K562 (cell line): ENCODE results near the gene CFAP410. TPM values are rescaled to one million over a fixed set of nuclear protein-coding genes. Genes with fewer than 3 reads are reported as not detected.

Source experiments
- ATAC-seq: fragments of 200-7000 bp; cut with Tn5 transposase; 3 replicates; pipeline ENCODE4 v1.9.1; 2020; ENCODE audit warnings: moderate library complexity
- BruUV-seq: library from RNA; stranded (reverse); fragments of 400-500 nt; replicated peaks from 2 replicates; lab custom pipeline; 2021; lab: Mats Ljungman, UMichigan
- CTCF ChIA-PET: fragments of 300-600 bp; formaldehyde crosslinking; extraction: SDS; loops from one replicate; lab custom pipeline; 2021; ENCODE audit warnings: low intra/inter-chr PET ratio; lab: Yijun Ruan, JAX
- POLR2A ChIA-PET: fragments of 300-600, 350-650 bp; sonication (Branson Sonifier 250); formaldehyde crosslinking; extraction: SDS; loops from one replicate; lab custom pipeline; 2021; ENCODE audit warnings: antibody characterized with exemption, inconsistent platforms; lab: Yijun Ruan, JAX
- DNase-seq, 4 experiments: peaks; one replicate each; pipeline versions ENCODE4 v3.0.0 to v3.0.0-alpha.2; 2011 to 2018; ENCODE audit warnings: low spot score in 3 of 4, mixed read lengths in 3 of 4; ENCODE audit errors: extremely low read depth in 1 of 4
- FAIRE-seq: peaks from 2 replicates; lab custom pipeline; 2011; peaks lifted over from hg19 to GRCh38; lab: Jason Lieb, UNC
- H2AFZ ChIP-seq: 2 replicates; pipeline ENCODE4 v1.6.0; 2011; ENCODE audit warnings: low read depth, low read length, control low read depth, inconsistent platforms
- H3K27ac ChIP-seq: fragments of 200-600 bp; 3 replicates; pipeline ENCODE4 v1.8.0; 2011; ENCODE audit warnings: low read depth, mild to moderate bottlenecking, control low read depth, inconsistent platforms, low read length, moderate library complexity, mixed read lengths; ENCODE audit errors: extremely low read depth
- H3K27me3 ChIP-seq, 2 experiments: fragments of 300-600 bp in 1 of 2; 2 replicates in 1 of 2; 3 replicates in 1 of 2; pipeline versions ENCODE4 v1.6.0 to v1.8.0; 2011; ENCODE audit warnings: inconsistent platforms in 2 of 2, low read length in 2 of 2, mild to moderate bottlenecking in 1 of 2, mixed read lengths in 1 of 2, moderate library complexity in 1 of 2; ENCODE audit not compliant: control insufficient read depth in 2 of 2, insufficient read depth in 2 of 2
- H3K36me3 ChIP-seq: fragments of 300-600 bp; 3 replicates; pipeline ENCODE4 v1.8.0; 2011; ENCODE audit warnings: mild to moderate bottlenecking, low read length, inconsistent platforms; ENCODE audit not compliant: control insufficient read depth, insufficient read depth
- H3K4me1 ChIP-seq, 2 experiments: fragments of 200-600 bp in 1 of 2; replicated peaks in 1 of 2; 2 replicates in 1 of 2; 3 replicates in 1 of 2; pipeline versions ENCODE4 v1.5.1 to v1.8.0; 2011; ENCODE audit warnings: inconsistent platforms in 2 of 2, low read length in 2 of 2, mild to moderate bottlenecking in 1 of 2, mixed read lengths in 1 of 2, moderate library complexity in 1 of 2; ENCODE audit not compliant: control insufficient read depth in 2 of 2, insufficient read depth in 2 of 2
- H3K4me2 ChIP-seq: 2 replicates; pipeline ENCODE4 v1.6.1; 2011; ENCODE audit warnings: low read length, control low read depth, inconsistent platforms, mixed read lengths; ENCODE audit not compliant: insufficient read depth
- H3K4me3 ChIP-seq: fragments of 200-600 bp; sonication (generic), shearing (Covaris generic); 2 replicates; pipeline ENCODE4 v1.5.1; 2016; ENCODE audit warnings: control low read depth, inconsistent platforms
- H3K79me2 ChIP-seq: fragments of 200-600 bp; 3 replicates; pipeline ENCODE4 v1.8.0; 2011; ENCODE audit warnings: low read length, inconsistent platforms; ENCODE audit not compliant: control insufficient read depth, insufficient read depth
- H3K9ac ChIP-seq, 2 experiments: 2 replicates each; pipeline versions ENCODE4 v1.6.0 to v1.6.1; 2011; ENCODE audit warnings: low read depth in 2 of 2, low read length in 2 of 2, control low read depth in 1 of 2, inconsistent platforms in 1 of 2, mild to moderate bottlenecking in 1 of 2, mixed read lengths in 1 of 2; ENCODE audit not compliant: insufficient read depth in 1 of 2
- H3K9me1 ChIP-seq: one replicate; pipeline ENCODE4 v1.6.0; 2011; ENCODE audit warnings: inconsistent platforms, mild to moderate bottlenecking, low read length, moderate library complexity; ENCODE audit not compliant: control insufficient read depth, insufficient read depth
- H3K9me3 ChIP-seq: replicated peaks from 2 replicates; pipeline ENCODE4 v1.5.1; 2011; ENCODE audit warnings: low read depth, low read length, inconsistent platforms; ENCODE audit not compliant: control insufficient read depth, insufficient read depth
- H4K20me1 ChIP-seq: replicated peaks from 2 replicates; pipeline ENCODE4 v1.6.1; 2011; ENCODE audit warnings: low read length, inconsistent platforms, mixed read lengths; ENCODE audit not compliant: control insufficient read depth, insufficient read depth
- CBX3 ChIP-seq, 2 experiments: IDR thresholded peaks; 1 replicate in 1 of 2; 2 replicates in 1 of 2; pipeline ENCODE4 v1.6.1; 2012; ENCODE audit warnings: inconsistent platforms in 2 of 2, low read length in 2 of 2, borderline replicate concordance in 1 of 2, control low read depth in 1 of 2
- DNMT1 ChIP-seq: fragments of 450-650 bp; IDR thresholded peaks from 2 replicates; pipeline ENCODE4 v1.6.1; 2016; ENCODE audit warnings: antibody characterized with exemption, mild to moderate bottlenecking
- ETV5 ChIP-seq: sonication (generic); formaldehyde crosslinking; IDR thresholded peaks from 2 replicates; pipeline ENCODE4 v1.4.0; 2020; ENCODE audit warnings: low read depth, mild to moderate bottlenecking, missing genetic modification reagents
- KLF13 ChIP-seq: fragments of 450-650 bp; IDR thresholded peaks from 2 replicates; pipeline ENCODE4 v1.6.1; 2016; ENCODE audit warnings: missing genetic modification characterization, low read depth, mild to moderate bottlenecking, missing compliant biosample characterization, moderate library complexity, borderline replicate concordance
- KLF6 ChIP-seq: fragments of 250-450 bp; sonication (Bioruptor Pico); IDR thresholded peaks from 2 replicates; pipeline ENCODE4 v1.4.0; 2020; ENCODE audit warnings: mild to moderate bottlenecking, moderate library complexity, borderline replicate concordance
- RBFOX2 ChIP-seq: fragments of 200-400 bp; formaldehyde crosslinking; IDR thresholded peaks from 2 replicates; pipeline ENCODE4 v1.6.1; 2017; ENCODE audit warnings: low read depth, mild to moderate bottlenecking, low read length, moderate library complexity
- RNF2 ChIP-seq: sonication (generic); IDR thresholded peaks from 2 replicates; pipeline ENCODE4 v1.6.1; 2016
- ZFP1 ChIP-seq: fragments of 450-650 bp; formaldehyde crosslinking; IDR thresholded peaks from 2 replicates; pipeline ENCODE4 v1.4.0; 2020; ENCODE audit warnings: mild to moderate bottlenecking, mixed read lengths
- ZKSCAN8 ChIP-seq: fragments of 200-800 bp; sonication (Bioruptor generic); IDR thresholded peaks from 2 replicates; pipeline ENCODE4 v1.6.1; 2016; ENCODE audit warnings: missing genetic modification characterization, missing compliant biosample characterization
- ZNF263 ChIP-seq: sonication (generic); formaldehyde crosslinking; IDR thresholded peaks from 2 replicates; pipeline ENCODE4 v1.8.0; 2022; ENCODE audit warnings: mild to moderate bottlenecking, missing genetic modification reagents, borderline replicate concordance
- ZNF583 ChIP-seq: fragments of 250-450 bp; sonication (Bioruptor Pico); IDR thresholded peaks from 2 replicates; pipeline ENCODE4 v1.4.0; 2020
- WGBS: fragments of 100-300 bp; shearing (Covaris generic); methylation state at CpG from one replicate; pipeline ENCODE4 v1.1.6; 2016; ENCODE audit warnings: low coverage, mixed read lengths; ENCODE audit not compliant: insufficient coverage; ENCODE audit errors: missing lambda C conversion rate; 5-methylcytosine and 5-hydroxymethylcytosine counted together
- in situ Hi-C: fragments of 300-500 bp; cut with MboI; formaldehyde crosslinking; loops from 4 replicates; pipeline ENCODE4 v1.15.0; 2018; ENCODE audit warnings: inconsistent platforms, mixed read lengths
- intact Hi-C: fragments of 100-400 bp; cut with micrococcal nuclease; formaldehyde crosslinking; loops from 2 replicates; pipeline ENCODE4 v1.14.2; 2022
- polyA plus RNA-seq, 8 experiments: library from polyadenylated mRNA; depleted of rRNA in 4 of 8; stranded (reverse) in 5 of 8; unstranded in 3 of 8; fragments of >200 nt; fragmentation: Nextera tagmentation in 2 of 8; fragmentation: Illumina TruSeq in 1 of 8; extraction: Ambion mirVana in 2 of 8; extraction: Trizol in 1 of 8; gene quantifications; 2 replicates each; pipeline versions ENCODE4 v1.2.1 to v1.2.3, GENCODE V29; 2011 to 2014; ENCODE audit warnings: inconsistent platforms in 1 of 8, missing spikeins in 1 of 8
- total RNA-seq, 7 experiments: library from RNA; depleted of rRNA in 6 of 7; stranded (reverse); fragments of >200 nt in 6 of 7; fragmentation: Illumina TruSeq in 2 of 7; extraction: Trizol in 2 of 7; gene quantifications; 2 replicates each; pipeline versions ENCODE4 v1.2.1 to v1.2.3, GENCODE V29; 2011 to 2021; ENCODE audit warnings: low replicate concordance in 1 of 7
- TF ChIP-seq, protein P1 (sequence below), 2 experiments: IDR thresholded peaks in 1 of 2; conservative IDR thresholded peaks in 1 of 2; 2 replicates each; pipeline ENCODE4 v1.6.1; 2016; ENCODE audit warnings: low read depth in 2 of 2, mild to moderate bottlenecking in 1 of 2, missing compliant biosample characterization in 1 of 2, missing genetic modification characterization in 1 of 2, moderate library complexity in 1 of 2
- TF ChIP-seq, protein P2 (sequence below): fragments of 250-450 bp; sonication (Bioruptor Pico); IDR thresholded peaks from 2 replicates; pipeline ENCODE4 v1.5.0; 2021; ENCODE audit warnings: mild to moderate bottlenecking, borderline replicate concordance
- TF ChIP-seq, protein P3 (sequence below): fragments of 450-650 bp; IDR thresholded peaks from 2 replicates; pipeline ENCODE4 v1.6.1; 2017; ENCODE audit warnings: antibody characterized with exemption

The CFAP410 gene
- total and polyA plus RNA-seq, 9 of the 15 experiments (the other 6 are each of a cell fraction or from before 2014, with no cell fraction given): 0.07 to 17.3 (median 2.3) TPM

DNA sequence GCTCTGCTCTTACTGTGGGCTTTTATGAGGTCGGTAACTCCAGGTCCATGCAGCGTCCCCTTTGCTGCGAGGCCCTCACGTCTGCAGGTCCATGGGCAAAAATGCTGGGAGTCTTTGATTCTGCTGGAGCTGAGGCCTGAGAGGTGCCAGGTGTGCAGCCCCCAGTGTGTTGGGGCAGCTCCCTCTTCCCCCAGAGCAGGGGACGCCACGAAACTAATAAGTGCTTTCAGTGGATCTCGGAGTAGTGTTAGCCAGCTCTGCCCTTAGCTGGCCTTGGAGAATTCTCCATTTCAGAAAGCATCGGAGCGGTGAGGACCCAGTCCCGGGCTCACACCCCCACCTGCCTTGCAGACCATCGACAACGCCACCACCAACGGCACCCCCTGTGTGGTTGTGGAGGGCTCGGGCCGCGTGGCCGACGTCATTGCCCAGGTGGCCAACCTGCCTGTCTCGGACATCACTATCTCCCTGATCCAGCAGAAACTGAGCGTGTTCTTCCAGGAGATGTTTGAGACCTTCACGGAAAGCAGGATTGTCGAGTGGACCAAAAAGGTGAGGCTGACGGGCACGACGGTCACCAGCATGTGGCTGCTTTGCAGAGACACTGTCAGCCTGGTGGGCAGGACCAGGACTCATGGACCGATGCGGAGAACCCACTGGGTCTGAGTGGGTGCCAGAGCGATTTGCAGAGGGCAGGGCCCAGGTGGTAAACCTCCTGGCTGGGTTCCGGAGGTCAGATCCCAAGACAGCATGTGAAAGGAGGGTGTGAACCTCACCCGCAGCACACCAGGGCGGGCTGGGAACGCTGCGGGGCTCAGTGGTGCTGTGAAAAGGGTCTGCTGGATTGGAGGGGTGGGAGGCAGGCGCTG, 39.7 kb upstream of the CFAP410 start:
- H3K4me2 ChIP-seq: no peak overlapping the region
- peaks cover 0 to 3% of the 10 kb centered on the region in 2 experiments; a peak in 1 of 5 replicates for H3K4me1 ChIP-seq
- CTCF ChIA-PET: no interaction called here
- no peaks in the 10 kb centered on the region for H3K9me3 ChIP-seq
- H3K9ac ChIP-seq: peak overlapping the region in 1 of 2 experiments; percentile 16; a peak in 1 of 4 replicates
- FAIRE-seq (no peak), DNase-seq (no peak), ATAC-seq (no peak)
- POLR2A ChIA-PET: no interaction called here
- no TSS peak for BruUV-seq
- H3K36me3 ChIP-seq: no peaks in the 10 kb centered on the region
- H3K27me3 ChIP-seq: peaks cover 57 to 71% of the 10 kb centered on the region in 2 experiments
- no peak overlapping the region for H3K27ac ChIP-seq
- peaks cover 7% of the 10 kb centered on the region; the same call in 1 of the 2 replicates for H4K20me1 ChIP-seq
- in situ Hi-C loops: no loop called here
- intact Hi-C loops: no loop called here
- whole genome bisulfite sequencing: 1% methylated on average over 34 of the region's 34 CpGs
- H2AFZ ChIP-seq: no peak overlapping the region
- H3K79me2 ChIP-seq: no peaks in the 10 kb centered on the region
- no peak overlapping the region for H3K4me3 ChIP-seq
- H3K9me1 ChIP-seq: no peaks in the 10 kb centered on the region
- TF ChIP-seq RBFOX2: no peak
- no peak for TF ChIP-seq ZNF263
- TF ChIP-seq, protein P1, sequence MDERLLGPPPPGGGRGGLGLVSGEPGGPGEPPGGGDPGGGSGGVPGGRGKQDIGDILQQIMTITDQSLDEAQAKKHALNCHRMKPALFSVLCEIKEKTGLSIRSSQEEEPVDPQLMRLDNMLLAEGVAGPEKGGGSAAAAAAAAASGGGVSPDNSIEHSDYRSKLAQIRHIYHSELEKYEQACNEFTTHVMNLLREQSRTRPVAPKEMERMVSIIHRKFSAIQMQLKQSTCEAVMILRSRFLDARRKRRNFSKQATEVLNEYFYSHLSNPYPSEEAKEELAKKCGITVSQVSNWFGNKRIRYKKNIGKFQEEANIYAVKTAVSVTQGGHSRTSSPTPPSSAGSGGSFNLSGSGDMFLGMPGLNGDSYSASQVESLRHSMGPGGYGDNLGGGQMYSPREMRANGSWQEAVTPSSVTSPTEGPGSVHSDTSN (CRISPR knock-in tag; IDR thresholded peaks at IDR 0.05; ENCODE audit: low read depth): no peak
- TF ChIP-seq, protein P1 (tag; conservative IDR thresholded peaks at IDR 0.05; ENCODE audit: low read depth): no peak
- TF ChIP-seq ETV5 (CRISPR knock-in tag): no peak
- no peak for TF ChIP-seq CBX3 (IDR thresholded peaks at IDR 0.05; ENCODE audit: borderline replicate concordance in 1 of 2, low read length in 2 of 2)
- no peak for TF ChIP-seq DNMT1
- TF ChIP-seq, protein P2, sequence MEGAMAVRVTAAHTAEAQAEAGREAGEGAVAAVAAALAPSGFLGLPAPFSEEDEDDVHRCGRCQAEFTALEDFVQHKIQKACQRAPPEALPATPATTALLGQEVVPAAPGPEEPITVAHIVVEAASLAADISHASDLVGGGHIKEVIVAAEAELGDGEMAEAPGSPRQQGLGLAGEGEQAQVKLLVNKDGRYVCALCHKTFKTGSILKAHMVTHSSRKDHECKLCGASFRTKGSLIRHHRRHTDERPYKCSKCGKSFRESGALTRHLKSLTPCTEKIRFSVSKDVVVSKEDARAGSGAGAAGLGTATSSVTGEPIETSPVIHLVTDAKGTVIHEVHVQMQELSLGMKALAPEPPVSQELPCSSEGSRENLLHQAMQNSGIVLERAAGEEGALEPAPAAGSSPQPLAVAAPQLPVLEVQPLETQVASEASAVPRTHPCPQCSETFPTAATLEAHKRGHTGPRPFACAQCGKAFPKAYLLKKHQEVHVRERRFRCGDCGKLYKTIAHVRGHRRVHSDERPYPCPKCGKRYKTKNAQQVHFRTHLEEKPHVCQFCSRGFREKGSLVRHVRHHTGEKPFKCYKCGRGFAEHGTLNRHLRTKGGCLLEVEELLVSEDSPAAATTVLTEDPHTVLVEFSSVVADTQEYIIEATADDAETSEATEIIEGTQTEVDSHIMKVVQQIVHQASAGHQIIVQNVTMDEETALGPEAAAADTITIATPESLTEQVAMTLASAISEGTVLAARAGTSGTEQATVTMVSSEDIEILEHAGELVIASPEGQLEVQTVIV: no peak
- TF ChIP-seq, protein P3, sequence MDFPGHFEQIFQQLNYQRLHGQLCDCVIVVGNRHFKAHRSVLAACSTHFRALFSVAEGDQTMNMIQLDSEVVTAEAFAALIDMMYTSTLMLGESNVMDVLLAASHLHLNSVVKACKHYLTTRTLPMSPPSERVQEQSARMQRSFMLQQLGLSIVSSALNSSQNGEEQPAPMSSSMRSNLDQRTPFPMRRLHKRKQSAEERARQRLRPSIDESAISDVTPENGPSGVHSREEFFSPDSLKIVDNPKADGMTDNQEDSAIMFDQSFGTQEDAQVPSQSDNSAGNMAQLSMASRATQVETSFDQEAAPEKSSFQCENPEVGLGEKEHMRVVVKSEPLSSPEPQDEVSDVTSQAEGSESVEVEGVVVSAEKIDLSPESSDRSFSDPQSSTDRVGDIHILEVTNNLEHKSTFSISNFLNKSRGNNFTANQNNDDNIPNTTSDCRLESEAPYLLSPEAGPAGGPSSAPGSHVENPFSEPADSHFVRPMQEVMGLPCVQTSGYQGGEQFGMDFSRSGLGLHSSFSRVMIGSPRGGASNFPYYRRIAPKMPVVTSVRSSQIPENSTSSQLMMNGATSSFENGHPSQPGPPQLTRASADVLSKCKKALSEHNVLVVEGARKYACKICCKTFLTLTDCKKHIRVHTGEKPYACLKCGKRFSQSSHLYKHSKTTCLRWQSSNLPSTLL: no peak
- TF ChIP-seq KLF6 (CRISPR knock-in tag): no peak
- TF ChIP-seq RNF2: no peak
- no peak for TF ChIP-seq ZFP1 (CRISPR knock-in tag)
- no peak for TF ChIP-seq KLF13
- TF ChIP-seq ZKSCAN8 (CRISPR knock-in tag): no peak
- no peak for TF ChIP-seq ZNF583 (CRISPR knock-in tag)
